ENCODE results near the gene KLC4.

GRCh38 chr6:43037197-43037596 lies 22.2 kb upstream of the KLC4 start:
- no peak for TF ChIP-seq CTCF (IDR thresholded peaks at IDR 0.05; ENCODE audit: borderline replicate concordance, extremely low read depth, low read length, poor library complexity, severe bottlenecking)
- TF ChIP-seq EZH2 (IDR thresholded peaks at IDR 0.05; ENCODE audit: borderline replicate concordance, low read depth, low read length, severe bottlenecking), result no peak
